22Rv1 (cell line): ENCODE results near the gene TANGO2.

ENCODE experiments used
- CTCF ChIP-seq: fragments of 450-650 bp; IDR thresholded peaks from 2 replicates; pipeline ENCODE4 v1.5.1; 2017; ENCODE audit warnings: mild to moderate bottlenecking
- ZFX ChIP-seq: fragments of 450-650 bp; IDR thresholded peaks from 2 replicates; pipeline ENCODE4 v1.6.1; 2017; ENCODE audit warnings: antibody characterized with exemption, borderline replicate concordance

GRCh38 chr22:20110359-20110985 is 89.6 kb downstream of the TANGO2 start:
- no peak for TF ChIP-seq CTCF
- no peak for TF ChIP-seq ZFX
